GM12878 (cell line): ENCODE data around the gene FARSB. TPM values are rescaled to one million over a fixed set of nuclear protein-coding genes. Genes with fewer than 3 reads are reported as not detected.

ENCODE experiments used
- BCL11A ChIP-seq: IDR thresholded peaks from 2 replicates; pipeline ENCODE4 v1.6.1; 2011; ENCODE audit warnings: low read depth, low read length
- CHD1 ChIP-seq: IDR thresholded peaks from 2 replicates; pipeline ENCODE4 v1.6.1; 2012; ENCODE audit warnings: low read depth, low read length, improper control_type of control experiment
- FOXM1 ChIP-seq: IDR thresholded peaks from 2 replicates; pipeline ENCODE4 v1.6.1; 2012; ENCODE audit warnings: low read depth, mild to moderate bottlenecking, inconsistent platforms, low read length, moderate library complexity
- SMC3 ChIP-seq: IDR thresholded peaks from 2 replicates; pipeline ENCODE4 v1.6.1; 2011; ENCODE audit warnings: low read length, improper control_type of control experiment, borderline replicate concordance
- SUPT20H ChIP-seq: IDR thresholded peaks from 2 replicates; pipeline ENCODE4 v1.6.1; 2011; ENCODE audit warnings: low read depth, mild to moderate bottlenecking, low read length, moderate library complexity, borderline replicate concordance; ENCODE audit not compliant: control insufficient read depth
- WRNIP1 ChIP-seq: IDR thresholded peaks from 2 replicates; pipeline ENCODE4 v1.6.1; 2011; ENCODE audit warnings: low read depth, low read length, improper control_type of control experiment, borderline replicate concordance
- polyA plus RNA-seq, 11 experiments: library from polyadenylated mRNA; depleted of rRNA in 4 of 11; unstranded in 6 of 11; stranded (reverse) in 5 of 11; fragments of >200 nt; fragmentation: Nextera tagmentation in 4 of 11; fragmentation: Illumina TruSeq in 1 of 11; extraction: Ambion mirVana in 4 of 11; extraction: Trizol in 1 of 11; gene quantifications; 1 replicate in 1 of 11; 2 replicates in 10 of 11; pipeline versions ENCODE4 v1.2.1 to v1.2.3, GENCODE V29; 2011 to 2016; ENCODE audit warnings: inconsistent platforms in 2 of 11, missing spikeins in 2 of 11, low read depth in 1 of 11
- total RNA-seq, 4 experiments: library from RNA; depleted of rRNA in 3 of 4; stranded (reverse); fragments of >200 nt in 3 of 4; fragmentation: Illumina TruSeq in 1 of 4; extraction: Trizol in 1 of 4; gene quantifications; 2 replicates each; pipeline versions ENCODE4 v1.2.1 to v1.2.3, GENCODE V29; 2013 to 2021
- TF ChIP-seq, protein P1 (sequence below): fragments of 450-650 bp; IDR thresholded peaks from 2 replicates; pipeline ENCODE4 v1.6.1; 2017; ENCODE audit warnings: mild to moderate bottlenecking
- TF ChIP-seq, protein P2 (sequence below): fragments of 450-650 bp; conservative IDR thresholded peaks from 2 replicates; pipeline ENCODE4 v1.6.1; 2017; ENCODE audit warnings: mild to moderate bottlenecking, moderate library complexity

The FARSB gene
- total and polyA plus RNA-seq, 10 of the 15 experiments (the other 5 are each of a cell fraction or from before 2014, with no cell fraction given): 32.4 to 127 (median 73.8) TPM

DNA sequence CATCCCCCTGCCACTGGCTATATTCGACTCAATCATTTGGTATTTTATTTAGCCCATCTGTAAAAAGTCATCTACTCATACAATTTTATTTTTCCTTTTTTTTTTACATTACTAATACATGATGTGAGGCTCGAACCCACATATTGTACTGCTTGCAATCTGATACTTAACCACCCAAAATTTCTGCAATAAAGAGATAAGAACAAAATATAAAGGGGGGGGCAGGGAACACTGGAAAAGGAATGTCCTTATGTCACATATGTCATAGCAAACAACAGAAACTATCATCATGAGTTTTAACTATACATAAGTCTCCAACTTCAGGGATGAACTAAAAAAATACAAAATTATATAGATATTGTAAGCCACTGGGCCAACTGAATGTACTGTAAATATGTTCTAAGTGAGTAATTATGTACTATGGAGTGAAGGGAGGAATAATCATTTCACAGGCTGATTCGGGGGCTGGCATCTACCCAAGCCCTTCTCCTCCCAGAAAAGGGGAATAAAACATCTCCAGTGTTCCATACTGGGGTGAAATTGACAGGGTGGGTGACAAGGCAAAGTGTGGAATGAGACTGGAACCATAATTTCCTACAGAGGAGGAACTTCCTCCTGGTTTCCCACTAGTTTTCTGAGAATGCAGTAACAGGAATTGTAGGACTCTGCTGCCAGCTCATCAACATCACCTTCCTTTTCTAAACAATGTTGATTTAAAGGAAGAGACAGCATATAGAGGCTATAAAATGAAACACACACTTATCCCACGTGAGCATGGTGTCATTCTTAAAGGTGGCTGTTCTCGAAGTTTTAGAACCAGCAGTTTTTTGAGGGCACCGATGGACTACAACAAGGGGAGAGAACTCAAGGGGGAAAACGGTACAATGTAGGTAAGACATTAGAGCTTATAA is 79.5 kb downstream of the FARSB start (continued):
- TF ChIP-seq, protein P1, sequence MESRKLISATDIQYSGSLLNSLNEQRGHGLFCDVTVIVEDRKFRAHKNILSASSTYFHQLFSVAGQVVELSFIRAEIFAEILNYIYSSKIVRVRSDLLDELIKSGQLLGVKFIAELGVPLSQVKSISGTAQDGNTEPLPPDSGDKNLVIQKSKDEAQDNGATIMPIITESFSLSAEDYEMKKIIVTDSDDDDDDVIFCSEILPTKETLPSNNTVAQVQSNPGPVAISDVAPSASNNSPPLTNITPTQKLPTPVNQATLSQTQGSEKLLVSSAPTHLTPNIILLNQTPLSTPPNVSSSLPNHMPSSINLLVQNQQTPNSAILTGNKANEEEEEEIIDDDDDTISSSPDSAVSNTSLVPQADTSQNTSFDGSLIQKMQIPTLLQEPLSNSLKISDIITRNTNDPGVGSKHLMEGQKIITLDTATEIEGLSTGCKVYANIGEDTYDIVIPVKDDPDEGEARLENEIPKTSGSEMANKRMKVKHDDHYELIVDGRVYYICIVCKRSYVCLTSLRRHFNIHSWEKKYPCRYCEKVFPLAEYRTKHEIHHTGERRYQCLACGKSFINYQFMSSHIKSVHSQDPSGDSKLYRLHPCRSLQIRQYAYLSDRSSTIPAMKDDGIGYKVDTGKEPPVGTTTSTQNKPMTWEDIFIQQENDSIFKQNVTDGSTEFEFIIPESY: no peak
- TF ChIP-seq SUPT20H: no peak
- TF ChIP-seq SMC3: no peak
- no peak for TF ChIP-seq CHD1
- no peak for TF ChIP-seq FOXM1
- TF ChIP-seq BCL11A: no peak
- TF ChIP-seq, protein P2, sequence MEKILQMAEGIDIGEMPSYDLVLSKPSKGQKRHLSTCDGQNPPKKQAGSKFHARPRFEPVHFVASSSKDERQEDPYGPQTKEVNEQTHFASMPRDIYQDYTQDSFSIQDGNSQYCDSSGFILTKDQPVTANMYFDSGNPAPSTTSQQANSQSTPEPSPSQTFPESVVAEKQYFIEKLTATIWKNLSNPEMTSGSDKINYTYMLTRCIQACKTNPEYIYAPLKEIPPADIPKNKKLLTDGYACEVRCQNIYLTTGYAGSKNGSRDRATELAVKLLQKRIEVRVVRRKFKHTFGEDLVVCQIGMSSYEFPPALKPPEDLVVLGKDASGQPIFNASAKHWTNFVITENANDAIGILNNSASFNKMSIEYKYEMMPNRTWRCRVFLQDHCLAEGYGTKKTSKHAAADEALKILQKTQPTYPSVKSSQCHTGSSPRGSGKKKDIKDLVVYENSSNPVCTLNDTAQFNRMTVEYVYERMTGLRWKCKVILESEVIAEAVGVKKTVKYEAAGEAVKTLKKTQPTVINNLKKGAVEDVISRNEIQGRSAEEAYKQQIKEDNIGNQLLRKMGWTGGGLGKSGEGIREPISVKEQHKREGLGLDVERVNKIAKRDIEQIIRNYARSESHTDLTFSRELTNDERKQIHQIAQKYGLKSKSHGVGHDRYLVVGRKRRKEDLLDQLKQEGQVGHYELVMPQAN: no peak
- no peak for TF ChIP-seq WRNIP1
